KMS-11 (cell line): ENCODE results near the gene MGRN1.

Source experiments
- H2AFZ ChIP-seq: fragments of 200-600 bp; sonication (generic); 2 replicates; pipeline ENCODE4 v1.6.1; 2016; ENCODE audit warnings: antibody characterized with exemption, mixed run types, low read depth
- H3K27ac ChIP-seq: fragments of 200-600 bp; sonication (generic); 2 replicates; pipeline ENCODE4 v1.6.1; 2016; ENCODE audit warnings: mild to moderate bottlenecking, mixed run types
- H3K27me3 ChIP-seq: fragments of 200-600 bp; sonication (generic); 2 replicates; pipeline ENCODE4 v1.6.1; 2017; ENCODE audit warnings: mild to moderate bottlenecking, low read depth, mixed run types, moderate library complexity; ENCODE audit not compliant: insufficient read depth
- H3K36me3 ChIP-seq: fragments of 200-600 bp; sonication (generic); 2 replicates; pipeline ENCODE4 v1.6.1; 2017; ENCODE audit warnings: mild to moderate bottlenecking, mixed run types; ENCODE audit not compliant: insufficient read depth
- H3K4me1 ChIP-seq: fragments of 200-600 bp; sonication (generic); 2 replicates; pipeline ENCODE4 v1.6.1; 2016; ENCODE audit warnings: mild to moderate bottlenecking, low read depth, mixed run types; ENCODE audit not compliant: poor library complexity, severe bottlenecking
- H3K4me2 ChIP-seq: fragments of 200-600 bp; sonication (generic); 2 replicates; pipeline ENCODE4 v1.7.0; 2016; ENCODE audit warnings: mild to moderate bottlenecking, mixed run types
- H3K4me3 ChIP-seq: fragments of 200-600 bp; sonication (generic); IDR thresholded peaks from 2 replicates; pipeline ENCODE4 v1.6.1; 2017; ENCODE audit warnings: low read depth, low read length, mixed read lengths; ENCODE audit not compliant: insufficient read depth
- H3K79me2 ChIP-seq: fragments of 200-600 bp; sonication (generic); 2 replicates; pipeline ENCODE4 v1.6.1; 2016; ENCODE audit warnings: low read depth, mixed run types; ENCODE audit not compliant: insufficient read depth
- H3K9ac ChIP-seq: fragments of 200-600 bp; sonication (generic); 2 replicates; pipeline ENCODE4 v1.6.1; 2016; ENCODE audit warnings: mild to moderate bottlenecking, mixed run types
- H4K20me1 ChIP-seq: fragments of 200-600 bp; sonication (generic); 2 replicates; pipeline ENCODE4 v1.6.1; 2016; ENCODE audit warnings: mild to moderate bottlenecking, mixed run types; ENCODE audit not compliant: insufficient read depth
- CTCF ChIP-seq: fragments of 200-600 bp; sonication (generic); conservative IDR thresholded peaks from 2 replicates; pipeline ENCODE4 v1.6.1; 2017; ENCODE audit warnings: low read depth, mild to moderate bottlenecking, antibody characterized with exemption, low read length, moderate library complexity, mixed read lengths

MGRN1 gene

GRCh38 chr16:4685776-4686496 is 61.3 kb downstream of the MGRN1 start:
- no peak overlapping the region for H3K9ac ChIP-seq
- TF ChIP-seq CTCF = no peak

GRCh38 chr16:4686497-4687210 is 62.0 kb downstream of the MGRN1 start:
- TF ChIP-seq CTCF = no peak
- no peaks in the 10 kb centered on the region for H3K79me2 ChIP-seq
- no peaks in the 10 kb centered on the region for H3K36me3 ChIP-seq
- no peaks in the 10 kb centered on the region for H4K20me1 ChIP-seq
- H3K4me1 ChIP-seq = no peaks in the 10 kb centered on the region
- no peak overlapping the region for H3K4me3 ChIP-seq
- no peak overlapping the region for H3K27ac ChIP-seq
- no peak overlapping the region for H3K4me2 ChIP-seq
- H3K27me3 ChIP-seq = no peaks in the 10 kb centered on the region
- no peak overlapping the region for H3K9ac ChIP-seq
- no peak overlapping the region for H2AFZ ChIP-seq

More at GRCh38 chr16:4685776-4686496, 61.3 kb downstream of the MGRN1 start:
- no peak overlapping the region for H2AFZ ChIP-seq
- no peaks in the 10 kb centered on the region for H3K36me3 ChIP-seq
- no peak overlapping the region for H3K27ac ChIP-seq
- H3K79me2 ChIP-seq = no peaks in the 10 kb centered on the region
- no peaks in the 10 kb centered on the region for H4K20me1 ChIP-seq
- H3K27me3 ChIP-seq = no peaks in the 10 kb centered on the region
- no peak overlapping the region for H3K4me2 ChIP-seq
- H3K4me3 ChIP-seq = no peak overlapping the region
- no peaks in the 10 kb centered on the region for H3K4me1 ChIP-seq

GRCh38 chr16:4687416-4687815 is 62.8 kb downstream of the MGRN1 start:
- Histone ChIP-seq H3K36me3 (no peaks in the 10 kb centered on the region), H4K20me1 (no peaks in the 10 kb centered on the region), H3K4me1 (peaks cover 3% of the 10 kb centered on the region), H3K27ac (no peak overlapping the region), H3K27me3 (no peaks in the 10 kb centered on the region), H3K9ac (no peak overlapping the region), H3K4me3 (no peak overlapping the region), H3K4me2 (no peak overlapping the region), H3K79me2 (no peaks in the 10 kb centered on the region), H2AFZ (no peak overlapping the region)
- TF ChIP-seq CTCF = no peak

- Histone ChIP-seq H3K27me3 (no peaks in the 10 kb centered on the region), H3K4me2 (no peak overlapping the region), H3K27ac (no peak overlapping the region), H4K20me1 (no peaks in the 10 kb centered on the region), H3K9ac (no peak overlapping the region), H2AFZ (no peak overlapping the region), H3K4me3 (no peak overlapping the region), H3K4me1 (peaks cover 8% of the 10 kb centered on the region), H3K36me3 (no peaks in the 10 kb centered on the region), H3K79me2 (no peaks in the 10 kb centered on the region)
- no peak for TF ChIP-seq CTCF
Observed at GRCh38 chr16:4687946-4688673, 63.5 kb downstream of the MGRN1 start.
